Measurements from ENCODE around the gene C19orf25. TPM values are rescaled to one million over a fixed set of nuclear protein-coding genes. Genes with fewer than 3 reads are reported as not detected.
A peak's percentile ranks its signal among the peaks of the same experiment; 100 is the strongest.
"Not testable (repeated sequence)": the region's sequence is repeated elsewhere in the genome, so short reads cannot be mapped to it uniquely, and the experiment has no call there.

Gene C19orf25
- total RNA-seq, 3 donors from 2014 or later, result 31.0 to 32.1 (median 32.0) TPM

GRCh38 chr19:1449467-1450442 is 29.3 kb downstream of the C19orf25 start, which contains the start of gene APC2:
APC2 (plus strand) TSS chr19:1450121; CDS start chr19:1453002, 2,881 bp downstream.
- DNase-seq, result no peak
- Mint-ChIP-seq H3K27me3 (ENCODE audit: low read depth) (peaks cover 62% of the 10 kb centered on the region), H3K9me3 (no peaks in the 10 kb centered on the region), H3K36me3 (ENCODE audit: insufficient read depth) (peaks cover 1% of the 10 kb centered on the region), H3K4me1 (ENCODE audit: low read depth) (peaks cover 19% of the 10 kb centered on the region), H3K4me3 (peak within 1 kb of the TSS; percentile 5)
- peak; percentile 26 to 35 for ATAC-seq

- ATAC-seq, result no peak
- no peak overlapping the region for H3K4me3 Mint-ChIP-seq
- DNase-seq, result no peak
- peaks cover 18% of the 10 kb centered on the region for H3K4me1 Mint-ChIP-seq (ENCODE audit: low read depth)
- H3K9me3 Mint-ChIP-seq, result no peaks in the 10 kb centered on the region
- H3K27me3 Mint-ChIP-seq (ENCODE audit: low read depth), result peaks cover 52% of the 10 kb centered on the region
- peaks cover 1% of the 10 kb centered on the region for H3K36me3 Mint-ChIP-seq (ENCODE audit: insufficient read depth)
These were observed 31.1 kb downstream of the C19orf25 start for GRCh38 chr19:1447944-1448343.

GRCh38 chr19:1447504-1447903 is 31.5 kb downstream of the C19orf25 start:
- H3K4me3 Mint-ChIP-seq, result no peak overlapping the region
- no peak for DNase-seq
- peaks cover 47% of the 10 kb centered on the region for H3K27me3 Mint-ChIP-seq (ENCODE audit: low read depth)
- no peaks in the 10 kb centered on the region for H3K9me3 Mint-ChIP-seq
- ATAC-seq, result no peak
- peaks cover 4% of the 10 kb centered on the region for H3K36me3 Mint-ChIP-seq (ENCODE audit: insufficient read depth)
- peaks cover 20% of the 10 kb centered on the region for H3K4me1 Mint-ChIP-seq (ENCODE audit: low read depth)

- Mint-ChIP-seq H3K9me3 (no peaks in the 10 kb centered on the region), H3K27me3 (ENCODE audit: low read depth) (peaks cover 43% of the 10 kb centered on the region), H3K4me3 (peak overlapping the region; percentile 11), H3K36me3 (ENCODE audit: insufficient read depth) (peaks cover 9% of the 10 kb centered on the region), H3K4me1 (ENCODE audit: low read depth) (peaks cover 21% of the 10 kb centered on the region)
- DNase-seq (no peak), ATAC-seq (no peak)
These were observed 32.1 kb downstream of the C19orf25 start for GRCh38 chr19:1446713-1447481.

GRCh38 chr19:1445932-1446712 is 32.9 kb downstream of the C19orf25 start:
- ATAC-seq, result no peak

GRCh38 chr19:1445185-1445931 is 33.7 kb downstream of the C19orf25 start:
- Mint-ChIP-seq H3K4me1 (ENCODE audit: low read depth) (peaks cover 27% of the 10 kb centered on the region), H3K27me3 (ENCODE audit: low read depth) (peaks cover 28% of the 10 kb centered on the region), H3K9me3 (no peaks in the 10 kb centered on the region), H3K36me3 (ENCODE audit: insufficient read depth) (peaks cover 23% of the 10 kb centered on the region), H3K4me3 (peak overlapping the region; percentile 59)
- ATAC-seq, result peak; percentile 74 to 78
- peak; percentile 70 for DNase-seq

More at GRCh38 chr19:1445932-1446712, 32.9 kb downstream of the C19orf25 start:
- Mint-ChIP-seq H3K36me3 (ENCODE audit: insufficient read depth) (peaks cover 15% of the 10 kb centered on the region), H3K9me3 (no peaks in the 10 kb centered on the region), H3K4me3 (no peak overlapping the region), H3K4me1 (ENCODE audit: low read depth) (peaks cover 24% of the 10 kb centered on the region), H3K27me3 (ENCODE audit: low read depth) (peaks cover 36% of the 10 kb centered on the region)
- DNase-seq, result no peak

GRCh38 chr19:1441677-1442438 is 37.2 kb downstream of the C19orf25 start:
- H3K27me3 Mint-ChIP-seq (ENCODE audit: low read depth), result peaks cover 6% of the 10 kb centered on the region
- peaks cover 34% of the 10 kb centered on the region for H3K4me1 Mint-ChIP-seq (ENCODE audit: low read depth)
- DNase-seq (no peak), ATAC-seq (no peak)
- H3K36me3 Mint-ChIP-seq (ENCODE audit: insufficient read depth), result peaks cover 35% of the 10 kb centered on the region
- peak overlapping the region; percentile 98 for H3K4me3 Mint-ChIP-seq
- no peaks in the 10 kb centered on the region for H3K9me3 Mint-ChIP-seq

GRCh38 chr19:1441022-1441426 is 38.0 kb downstream of the C19orf25 start:
- DNase-seq (no peak), ATAC-seq (no peak)
- Mint-ChIP-seq H3K9me3 (no peaks in the 10 kb centered on the region), H3K4me3 (peak overlapping the region; percentile 98), H3K4me1 (ENCODE audit: low read depth) (peaks cover 32% of the 10 kb centered on the region), H3K36me3 (ENCODE audit: insufficient read depth) (peaks cover 35% of the 10 kb centered on the region), H3K27me3 (ENCODE audit: low read depth) (peaks cover 3% of the 10 kb centered on the region)

- H3K36me3 Mint-ChIP-seq (ENCODE audit: insufficient read depth), result peaks cover 39% of the 10 kb centered on the region
- H3K9me3 Mint-ChIP-seq, result no peaks in the 10 kb centered on the region
- peaks cover 1% of the 10 kb centered on the region for H3K27me3 Mint-ChIP-seq (ENCODE audit: low read depth)
- ATAC-seq (no peak), DNase-seq (no peak)
- peaks cover 30% of the 10 kb centered on the region for H3K4me1 Mint-ChIP-seq (ENCODE audit: low read depth)
- peak overlapping the region; percentile 98 for H3K4me3 Mint-ChIP-seq
These were observed 38.6 kb downstream of the C19orf25 start for GRCh38 chr19:1440418-1440801.

GRCh38 chr19:1439525-1440417 is 39.2 kb downstream of the C19orf25 start:
- not testable (repeated sequence) for ATAC-seq; DNase-seq; H3K27me3 Mint-ChIP-seq (ENCODE audit: low read depth); H3K9me3 Mint-ChIP-seq
- Mint-ChIP-seq H3K4me1 (ENCODE audit: low read depth) (peaks cover 29% of the 10 kb centered on the region), H3K36me3 (ENCODE audit: insufficient read depth) (peaks cover 42% of the 10 kb centered on the region), H3K4me3 (peak overlapping the region; percentile 98)

GRCh38 chr19:1438933-1439354 is 40.1 kb downstream of the C19orf25 start:
- DNase-seq (no peak), ATAC-seq (peak; percentile 3 to 7)
- Mint-ChIP-seq H3K27me3 (ENCODE audit: low read depth) (no peaks in the 10 kb centered on the region), H3K36me3 (ENCODE audit: insufficient read depth) (peaks cover 42% of the 10 kb centered on the region), H3K4me1 (ENCODE audit: low read depth) (peaks cover 27% of the 10 kb centered on the region), H3K9me3 (no peaks in the 10 kb centered on the region), H3K4me3 (peak overlapping the region; percentile 98)

Data from activated T-cell treated with anti-CD3 and anti-CD28 coated beads, Interleukin-2, amount 50 U/mL, for 4 hours (primary cell).